GM12874 (cell line): ENCODE data around the gene FBF1.

Experiments
- TF ChIP-seq, protein P1 (sequence below): IDR thresholded peaks from 2 replicates; pipeline ENCODE4 v1.5.1; 2011; ENCODE audit warnings: low read depth, mild to moderate bottlenecking, control low read depth, low read length, moderate library complexity; ENCODE audit not compliant: insufficient read depth

The FBF1 gene

DNA sequence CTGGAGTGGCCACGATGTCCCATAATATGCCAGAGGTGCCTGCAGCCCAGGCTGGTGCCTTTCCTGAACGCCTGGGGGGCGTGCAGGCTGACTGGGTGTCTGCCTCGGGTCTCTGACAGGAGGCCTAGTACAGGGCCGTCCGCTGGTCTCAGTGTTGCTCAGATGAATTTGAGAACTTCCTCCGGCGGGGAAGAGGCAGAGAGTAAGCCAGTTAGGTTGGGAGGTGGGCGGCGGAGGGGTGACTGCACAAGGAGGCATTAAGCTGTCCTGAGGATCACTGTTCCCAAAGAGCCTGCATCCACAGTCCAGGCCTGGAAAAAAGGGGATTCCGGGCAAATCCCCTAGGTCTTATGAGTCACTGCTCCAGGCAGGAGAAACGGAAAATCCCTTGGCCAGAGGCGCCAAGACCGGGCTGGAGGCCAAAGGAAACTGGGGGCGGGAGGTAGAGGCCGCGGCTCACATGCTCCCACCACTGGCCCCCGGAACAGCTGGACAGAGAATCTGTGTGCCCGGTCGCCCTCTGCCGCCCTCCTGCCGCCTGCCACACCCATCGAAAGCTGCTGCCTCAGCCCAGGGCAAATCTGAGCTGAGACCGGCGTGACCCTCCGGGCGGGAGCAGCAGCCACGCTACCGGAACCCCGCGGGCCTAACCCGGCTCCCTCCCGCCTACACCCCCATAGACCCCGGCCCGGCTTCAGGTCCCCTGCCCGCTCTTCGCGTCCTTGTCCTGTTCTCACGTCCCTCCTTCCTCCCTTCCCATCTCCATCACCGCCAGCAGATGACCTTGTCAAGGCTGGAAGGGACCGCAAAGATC is 63.7 kb downstream of the FBF1 start:
- TF ChIP-seq, protein P1, sequence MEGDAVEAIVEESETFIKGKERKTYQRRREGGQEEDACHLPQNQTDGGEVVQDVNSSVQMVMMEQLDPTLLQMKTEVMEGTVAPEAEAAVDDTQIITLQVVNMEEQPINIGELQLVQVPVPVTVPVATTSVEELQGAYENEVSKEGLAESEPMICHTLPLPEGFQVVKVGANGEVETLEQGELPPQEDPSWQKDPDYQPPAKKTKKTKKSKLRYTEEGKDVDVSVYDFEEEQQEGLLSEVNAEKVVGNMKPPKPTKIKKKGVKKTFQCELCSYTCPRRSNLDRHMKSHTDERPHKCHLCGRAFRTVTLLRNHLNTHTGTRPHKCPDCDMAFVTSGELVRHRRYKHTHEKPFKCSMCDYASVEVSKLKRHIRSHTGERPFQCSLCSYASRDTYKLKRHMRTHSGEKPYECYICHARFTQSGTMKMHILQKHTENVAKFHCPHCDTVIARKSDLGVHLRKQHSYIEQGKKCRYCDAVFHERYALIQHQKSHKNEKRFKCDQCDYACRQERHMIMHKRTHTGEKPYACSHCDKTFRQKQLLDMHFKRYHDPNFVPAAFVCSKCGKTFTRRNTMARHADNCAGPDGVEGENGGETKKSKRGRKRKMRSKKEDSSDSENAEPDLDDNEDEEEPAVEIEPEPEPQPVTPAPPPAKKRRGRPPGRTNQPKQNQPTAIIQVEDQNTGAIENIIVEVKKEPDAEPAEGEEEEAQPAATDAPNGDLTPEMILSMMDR, result peak; percentile 17; the same call in 1 of the 2 replicates

DNA sequence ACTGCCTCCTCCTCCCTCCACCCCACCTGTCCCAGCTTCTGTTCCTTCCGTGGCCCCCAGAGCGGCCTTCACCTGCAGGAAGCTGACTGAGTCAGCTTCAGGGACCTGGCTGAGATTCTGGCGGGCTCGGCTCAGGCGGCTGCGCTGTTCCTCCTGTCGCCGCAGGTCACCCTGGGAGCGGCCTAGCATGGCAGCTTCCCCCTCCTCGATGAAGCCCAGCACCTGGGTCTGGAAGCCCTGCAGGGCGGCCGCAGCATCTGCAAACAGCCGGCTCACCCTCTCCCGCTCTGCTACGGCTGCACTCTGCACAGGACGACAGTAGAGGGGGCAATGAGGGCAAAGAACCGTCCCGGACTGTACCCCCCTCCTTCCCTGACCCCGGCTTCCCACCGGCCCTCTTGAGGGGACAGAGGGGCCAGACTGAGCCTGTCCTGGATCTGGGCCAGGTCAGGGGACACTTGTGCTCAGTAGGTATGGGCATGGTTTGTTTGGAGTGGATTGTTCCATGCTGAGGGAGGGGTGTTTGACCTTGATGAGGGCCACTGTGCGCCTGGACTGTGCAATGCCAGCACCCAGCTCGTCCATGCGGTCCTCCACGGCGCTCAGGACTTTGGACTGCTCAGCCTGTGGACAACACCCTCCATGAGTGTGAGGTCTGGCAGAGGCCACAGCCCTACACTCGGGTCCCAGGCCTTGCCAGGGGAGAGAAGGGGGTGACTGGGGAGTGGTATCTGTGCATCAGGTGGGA is 64.5 kb downstream of the FBF1 start:
- TF ChIP-seq, protein P1, result peak; percentile 52; the same call in 1 of the 2 replicates

DNA sequence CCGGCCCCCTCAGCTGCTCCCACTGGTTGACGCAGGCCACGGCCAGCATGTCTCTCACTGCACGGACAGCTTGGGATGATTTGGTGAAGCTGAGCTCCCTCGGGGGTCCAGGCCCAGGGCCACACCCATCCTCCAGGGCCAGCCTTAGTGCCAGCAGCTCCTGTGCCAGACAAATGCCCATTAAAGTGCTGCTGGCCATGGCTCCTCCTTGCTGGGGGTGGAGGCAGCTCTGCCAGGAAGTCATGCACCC is 65.0 kb downstream of the FBF1 start:
- TF ChIP-seq, protein P1, result no peak

DNA sequence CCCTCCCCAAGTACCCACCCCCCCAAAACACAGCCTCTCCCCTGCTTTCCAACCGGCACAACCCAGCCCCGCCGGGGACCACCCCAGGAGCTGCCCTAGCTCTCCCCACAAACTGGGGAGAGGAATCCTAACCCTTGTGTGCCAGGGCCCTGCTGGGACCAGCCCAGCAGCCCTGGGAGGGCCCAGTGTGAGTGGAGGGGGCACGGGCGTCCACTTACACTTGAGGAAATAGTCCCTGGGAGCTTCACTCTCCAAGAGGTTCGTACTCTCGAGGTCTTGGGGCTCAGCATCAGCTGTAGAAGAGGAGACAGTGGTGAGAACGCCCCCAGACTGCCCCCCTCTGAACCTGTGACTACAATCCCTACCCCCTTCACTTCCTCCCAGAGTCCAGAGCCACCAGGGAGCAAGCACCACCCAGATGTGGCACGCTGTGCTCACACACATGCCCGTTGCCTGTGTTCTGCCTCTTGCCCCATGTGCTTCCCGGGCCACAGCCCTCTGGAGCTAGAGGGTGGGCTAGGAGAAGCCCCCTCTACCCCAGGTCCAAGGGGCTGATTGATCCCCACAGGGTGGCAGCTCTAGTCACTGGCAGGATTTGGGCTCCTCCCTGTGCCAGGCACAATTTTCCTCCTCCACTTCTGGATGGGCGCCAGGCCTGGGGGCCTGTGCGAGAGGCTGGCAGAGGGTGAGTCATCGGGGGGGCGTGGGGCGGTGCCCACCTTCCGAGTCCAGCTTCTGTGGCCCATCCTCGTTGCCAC is 65.5 kb downstream of the FBF1 start:
- TF ChIP-seq, protein P1, result no peak

DNA sequence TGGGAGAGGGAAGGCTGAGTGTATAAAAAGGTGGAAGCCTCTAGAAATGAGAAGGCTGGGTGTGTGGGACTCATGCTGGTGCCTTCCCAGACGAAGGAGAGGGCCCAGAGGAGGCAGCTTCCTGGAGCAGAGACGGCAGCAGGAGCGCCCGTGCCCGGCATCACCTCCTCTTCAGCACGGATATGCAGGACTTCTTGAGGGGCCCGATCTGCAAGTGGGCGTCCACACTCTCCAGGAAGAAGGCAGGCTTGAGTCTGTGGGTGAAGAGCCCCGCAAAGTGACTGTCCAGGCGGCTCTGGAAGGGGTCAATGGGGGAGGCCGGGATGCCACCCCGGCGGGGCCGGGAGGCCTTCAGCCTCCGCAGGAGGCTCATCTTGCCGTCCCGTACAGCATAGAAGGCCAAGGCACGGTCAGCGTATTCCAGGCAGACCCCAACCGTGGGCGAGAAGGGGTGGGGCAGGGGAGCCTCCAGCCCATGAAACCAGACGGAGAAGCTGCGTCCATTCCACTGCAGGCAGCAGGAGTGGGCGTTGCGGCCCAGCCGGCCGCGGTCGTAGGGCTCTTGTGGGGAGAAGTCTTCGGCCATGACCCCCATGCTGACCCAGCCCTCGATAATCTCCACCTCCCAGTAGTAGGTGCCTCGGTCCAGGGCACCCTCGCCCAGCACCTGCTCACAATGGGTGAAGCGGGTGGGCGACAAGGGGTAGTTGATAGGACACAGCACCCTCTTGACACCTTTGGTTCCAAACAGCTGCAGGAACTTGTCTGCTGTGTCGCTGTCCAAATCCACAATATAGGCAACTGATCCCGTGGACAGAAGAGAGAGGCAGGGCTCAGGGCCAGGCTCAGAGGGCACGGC is 66.3 kb downstream of the FBF1 start:
- TF ChIP-seq, protein P1, result no peak

DNA sequence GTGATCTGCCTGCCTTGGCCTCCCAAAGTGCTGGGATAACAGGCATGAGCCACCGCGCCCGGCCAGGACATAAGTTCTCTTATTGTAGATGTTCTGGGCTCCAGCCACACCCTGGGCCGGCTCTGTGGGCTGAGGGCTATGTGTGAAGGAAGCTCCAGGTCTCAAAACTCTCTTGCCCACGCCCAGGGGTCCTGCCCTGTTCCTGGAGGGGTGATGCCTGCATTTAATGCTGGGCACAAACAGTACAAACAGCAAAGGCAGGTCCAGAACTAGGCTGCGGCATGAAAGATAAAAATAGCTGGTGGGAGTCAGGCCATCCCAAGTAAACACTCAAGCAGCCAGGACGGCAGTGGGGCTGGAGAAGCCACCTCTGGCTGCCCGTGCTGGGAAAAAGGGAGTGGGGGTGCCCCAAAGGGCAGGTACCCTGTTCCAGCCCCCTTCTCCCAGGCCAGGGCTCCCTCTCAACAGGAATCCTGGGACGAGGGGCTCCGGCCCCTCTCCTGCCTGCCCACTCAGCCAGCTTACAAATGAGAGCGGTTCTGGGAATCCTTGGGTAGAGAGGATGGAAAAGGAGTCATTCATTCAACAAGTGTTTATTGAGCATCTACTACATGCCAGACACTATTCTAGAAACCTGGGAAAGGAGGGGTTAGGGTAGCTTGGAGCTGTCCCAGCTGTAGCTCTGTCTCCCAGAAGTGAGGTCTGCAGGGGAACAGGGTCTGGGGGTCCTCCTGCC is 67.1 kb downstream of the FBF1 start:
- TF ChIP-seq, protein P1, result no peak
